NB4 (cell line): ENCODE measurements around the gene APOBEC4.

Source experiments
- DNase-seq: peaks from one replicate; pipeline ENCODE4 v3.0.0; 2010; ENCODE audit warnings: low read depth
- H3K4me3 ChIP-seq: one replicate; pipeline ENCODE4 v1.5.1; 2011; ENCODE audit warnings: mild to moderate bottlenecking, low read depth, low read length, moderate library complexity
- MYC ChIP-seq: IDR thresholded peaks from 2 replicates; pipeline ENCODE4 v1.6.1; 2011; ENCODE audit warnings: low read depth, low read length
- POLR2A ChIP-seq: IDR thresholded peaks from 2 replicates; pipeline ENCODE4 v1.6.1; 2011; ENCODE audit warnings: mild to moderate bottlenecking; ENCODE audit not compliant: insufficient read length; ENCODE audit errors: extremely low read depth
- TF ChIP-seq, protein P1 (sequence below): IDR thresholded peaks from 2 replicates; pipeline ENCODE4 v1.6.1; 2011; ENCODE audit warnings: low read depth, low read length
- TF ChIP-seq, protein P2 (sequence below): IDR thresholded peaks from one replicate; pipeline ENCODE4 v1.5.1; 2012; ENCODE audit warnings: low read depth, low read length

The APOBEC4 gene

DNA sequence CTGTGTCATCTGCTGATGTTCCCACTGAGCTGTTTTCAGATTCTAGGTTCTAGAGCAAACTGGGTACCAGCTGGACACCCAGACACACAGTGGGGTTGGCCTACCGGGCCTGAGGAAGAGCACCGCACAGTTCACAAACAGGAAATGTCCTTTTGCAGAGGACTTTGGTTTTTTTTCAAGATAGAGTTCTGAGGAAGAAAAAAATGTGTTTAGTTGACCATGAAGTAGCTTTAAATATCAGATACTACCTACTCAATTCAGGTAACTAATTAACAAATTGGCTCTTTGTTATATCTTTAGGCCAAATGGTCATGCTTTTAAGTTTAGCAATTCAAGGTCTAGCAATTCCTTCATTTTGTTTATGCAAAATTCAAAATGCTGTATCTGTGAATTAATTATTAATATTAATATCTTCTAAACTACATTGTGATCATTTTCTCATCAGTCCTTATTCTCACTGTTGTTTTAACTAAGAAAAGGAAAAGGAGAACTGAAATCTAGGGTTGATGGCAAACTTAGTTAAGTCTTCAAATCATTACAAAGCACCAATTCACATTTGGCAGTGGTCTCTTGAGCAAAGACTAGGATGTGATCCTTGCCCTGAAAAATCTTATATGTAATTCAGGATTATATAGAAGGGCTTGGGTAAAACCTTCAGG, 45.7 kb downstream of the APOBEC4 start:
- DNase-seq, result no peak
- TF ChIP-seq, protein P1, sequence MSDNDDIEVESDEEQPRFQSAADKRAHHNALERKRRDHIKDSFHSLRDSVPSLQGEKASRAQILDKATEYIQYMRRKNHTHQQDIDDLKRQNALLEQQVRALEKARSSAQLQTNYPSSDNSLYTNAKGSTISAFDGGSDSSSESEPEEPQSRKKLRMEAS, result no peak
- no peak for TF ChIP-seq POLR2A
- TF ChIP-seq, protein P2, sequence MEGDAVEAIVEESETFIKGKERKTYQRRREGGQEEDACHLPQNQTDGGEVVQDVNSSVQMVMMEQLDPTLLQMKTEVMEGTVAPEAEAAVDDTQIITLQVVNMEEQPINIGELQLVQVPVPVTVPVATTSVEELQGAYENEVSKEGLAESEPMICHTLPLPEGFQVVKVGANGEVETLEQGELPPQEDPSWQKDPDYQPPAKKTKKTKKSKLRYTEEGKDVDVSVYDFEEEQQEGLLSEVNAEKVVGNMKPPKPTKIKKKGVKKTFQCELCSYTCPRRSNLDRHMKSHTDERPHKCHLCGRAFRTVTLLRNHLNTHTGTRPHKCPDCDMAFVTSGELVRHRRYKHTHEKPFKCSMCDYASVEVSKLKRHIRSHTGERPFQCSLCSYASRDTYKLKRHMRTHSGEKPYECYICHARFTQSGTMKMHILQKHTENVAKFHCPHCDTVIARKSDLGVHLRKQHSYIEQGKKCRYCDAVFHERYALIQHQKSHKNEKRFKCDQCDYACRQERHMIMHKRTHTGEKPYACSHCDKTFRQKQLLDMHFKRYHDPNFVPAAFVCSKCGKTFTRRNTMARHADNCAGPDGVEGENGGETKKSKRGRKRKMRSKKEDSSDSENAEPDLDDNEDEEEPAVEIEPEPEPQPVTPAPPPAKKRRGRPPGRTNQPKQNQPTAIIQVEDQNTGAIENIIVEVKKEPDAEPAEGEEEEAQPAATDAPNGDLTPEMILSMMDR, result no peak
- no peak for TF ChIP-seq MYC

DNA sequence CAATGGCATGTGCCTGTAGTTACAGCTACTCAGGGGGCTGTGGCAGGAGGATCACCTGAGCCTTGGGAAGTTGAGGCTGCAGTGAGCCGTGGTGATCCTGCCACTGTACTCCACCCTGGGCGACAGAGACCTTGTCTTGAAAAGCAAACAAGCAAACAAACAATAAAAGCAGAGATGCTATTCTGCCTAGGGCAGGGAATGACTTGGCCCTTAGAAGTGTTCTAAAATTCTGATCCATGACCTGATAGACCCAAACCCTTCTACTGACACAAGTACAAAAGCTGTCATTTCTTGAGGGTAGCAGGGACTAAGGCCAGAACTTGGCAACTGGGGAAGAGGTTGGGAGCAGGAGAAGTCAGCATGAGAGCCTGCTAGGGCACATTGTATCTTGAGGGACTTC, 47.2 kb downstream of the APOBEC4 start:
- no peak for TF ChIP-seq MYC
- TF ChIP-seq, protein P2, result no peak
- TF ChIP-seq POLR2A, result no peak
- TF ChIP-seq, protein P1, result no peak
- H3K4me3 ChIP-seq, result no peak overlapping the region
- DNase-seq, result no peak

More for the DNA sequence above, 45.7 kb downstream of the APOBEC4 start:
- H3K4me3 ChIP-seq, result no peak overlapping the region

DNA sequence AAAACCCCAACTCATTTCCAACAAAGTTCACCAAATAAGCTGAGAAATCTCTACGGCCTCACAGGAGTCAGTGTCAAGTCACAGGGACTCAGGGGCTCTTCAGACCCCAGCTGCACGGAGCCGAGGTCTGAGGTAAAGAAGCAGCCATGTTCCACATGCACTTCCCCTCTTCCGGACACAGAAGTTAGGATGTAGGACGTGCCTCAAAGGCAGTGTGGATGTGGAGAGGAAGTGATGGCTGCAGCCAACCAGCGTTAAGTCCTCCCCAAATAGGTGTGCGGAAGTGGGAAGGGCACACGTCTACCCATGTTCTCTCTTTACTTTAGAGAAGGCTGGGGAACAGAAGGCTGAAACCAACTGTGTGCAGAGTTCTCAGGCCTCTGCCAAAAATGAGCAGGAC, 48.3 kb downstream of the APOBEC4 start:
- H3K4me3 ChIP-seq, result peak overlapping the region; percentile 32
- TF ChIP-seq, protein P2, result no peak
- TF ChIP-seq MYC (no peak), POLR2A (no peak)
- TF ChIP-seq, protein P1, result no peak
- no peak for DNase-seq

DNA sequence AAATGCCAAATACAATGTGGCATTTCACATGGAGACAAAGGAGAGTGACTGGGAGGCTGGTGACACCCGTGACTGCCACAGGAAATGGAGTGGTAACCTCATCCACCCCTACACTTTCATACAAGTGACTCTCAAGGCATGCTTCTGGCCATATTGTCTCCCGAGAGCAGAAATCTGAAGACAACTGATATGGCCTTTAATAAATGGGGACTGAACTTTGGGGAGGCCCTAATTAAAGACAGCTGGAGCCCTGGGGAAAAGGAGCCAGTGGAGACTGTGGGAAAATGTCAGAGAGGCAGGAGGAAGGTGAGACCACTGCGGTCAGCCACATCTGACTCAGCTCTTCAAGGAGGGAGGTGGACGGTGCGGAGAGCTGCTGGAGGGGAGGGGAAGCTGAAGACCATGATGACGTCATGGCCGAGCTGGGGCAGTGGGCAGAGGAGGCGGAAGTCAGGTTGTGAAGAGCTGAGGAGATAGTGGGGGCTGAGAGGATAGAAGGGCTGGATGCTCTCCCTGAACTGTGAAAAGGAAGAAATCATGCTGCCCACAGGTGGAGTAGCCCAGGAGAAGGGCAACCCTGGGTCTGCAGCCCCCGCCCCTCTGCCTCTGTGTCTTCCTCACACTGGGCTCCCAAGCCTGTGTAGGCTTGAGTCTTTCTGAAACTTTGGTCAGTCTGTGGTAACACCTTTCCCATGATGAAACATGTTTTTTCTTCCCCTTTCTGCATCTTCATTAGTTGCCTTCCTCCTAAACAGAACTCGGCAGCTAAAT, 48.9 kb downstream of the APOBEC4 start:
- DNase-seq, result peak; percentile 92
- no peak for TF ChIP-seq MYC
- TF ChIP-seq, protein P2, result no peak
- TF ChIP-seq POLR2A, result no peak
- TF ChIP-seq, protein P1, result no peak; the same call in 1 of the 2 replicates
- H3K4me3 ChIP-seq, result peak overlapping the region; percentile 32

DNA sequence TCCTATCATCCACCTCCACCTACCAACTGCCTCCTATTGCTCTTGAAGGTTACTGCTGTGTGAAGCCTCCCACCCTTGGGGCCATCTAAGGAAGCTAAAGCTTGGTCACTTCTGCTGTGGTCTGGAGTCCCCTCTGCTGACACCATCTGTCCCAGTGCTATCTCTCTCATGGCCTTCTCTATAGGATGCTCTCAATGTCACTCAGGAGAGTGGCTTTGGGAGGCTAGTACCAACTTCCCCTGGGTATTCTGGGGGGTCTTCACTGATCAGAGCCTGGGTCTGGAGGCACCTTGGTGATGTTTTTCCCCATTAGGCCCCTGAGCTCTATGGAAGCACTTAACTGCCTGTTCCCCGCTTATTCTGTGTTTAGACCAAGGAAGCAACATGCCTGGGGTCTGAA, 50.6 kb downstream of the APOBEC4 start:
- TF ChIP-seq MYC (no peak), POLR2A (no peak)
- TF ChIP-seq, protein P1, result no peak
- TF ChIP-seq, protein P2, result no peak
- DNase-seq, result no peak
- no peak overlapping the region for H3K4me3 ChIP-seq
